Right lobe of liver (tissue), 4 donors: ENCODE data around the gene TMTC1.

Source experiments
- CTCF ChIP-seq, 4 donors: fragments of 200-600 bp in 3 of 4; fragments of 450-650 bp in 1 of 4; IDR thresholded peaks; one replicate each; pipeline versions ENCODE4 v1.5.1 to v1.8.0; 2016 to 2022; ENCODE audit warnings: antibody characterized with exemption in 4 of 4, mild to moderate bottlenecking in 2 of 4
- POLR2A ChIP-seq: fragments of 450-650 bp; IDR thresholded peaks from one replicate; pipeline ENCODE4 v1.6.1; 2017; ENCODE audit warnings: antibody characterized with exemption, mild to moderate bottlenecking
- donor health status: DM: no; HTN: no; CAD: no.
- donor health status: DM: no; HTN: no; CAD: no.
- donor health status: DM: no; HTN: yes; CAD: no.

GRCh38 chr12:29682088-29682487 is 101.7 kb downstream of the TMTC1 start:
- TF ChIP-seq POLR2A: no peak
- TF ChIP-seq CTCF (IDR thresholded peaks at IDR 0.05): no peak
